ENCODE results near the gene TUBA8. TPM values are rescaled to one million over a fixed set of nuclear protein-coding genes. Genes with fewer than 3 reads are reported as not detected.
"Not testable (repeated sequence)": the region's sequence is repeated elsewhere in the genome, so short reads cannot be mapped to it uniquely, and the experiment has no call there.

TUBA8 gene
- total and polyA plus RNA-seq, 2 donors (not counting 3 experiments of a cell fraction or from before 2014, with no cell fraction given): 6.9 to 8.9 TPM

- H3K4me3 ChIP-seq (replicated peaks in 1 of 3; ENCODE audit: insufficient read depth in 1 of 3, low read depth in 1 of 3, low read length in 3 of 3); H3K9me3 ChIP-seq (replicated peaks; ENCODE audit: control insufficient read depth, insufficient read depth, low read length); FAIRE-seq; H3K36me3 ChIP-seq (ENCODE audit: control insufficient read depth in 2 of 2, extremely low read depth in 1 of 2, insufficient read depth in 2 of 2, low read length in 2 of 2); POLR2A ChIA-PET; DNase-seq (ENCODE audit: low read depth, low spot score); H3K9me1 ChIP-seq (replicated peaks; ENCODE audit: control insufficient read depth, extremely low read depth, insufficient read depth, low read length); H3K27ac ChIP-seq (ENCODE audit: insufficient read depth, low read depth, low read length); H3K4me1 ChIP-seq (ENCODE audit: control insufficient read depth, extremely low read depth, insufficient read depth, low read length); H4K20me1 ChIP-seq (replicated peaks; ENCODE audit: control insufficient read depth, extremely low read depth, insufficient read depth, low read length); intact Hi-C loops (cut with micrococcal nuclease); H3K79me2 ChIP-seq (ENCODE audit: control insufficient read depth, insufficient read depth, low read length); H3K4me2 ChIP-seq (ENCODE audit: insufficient read depth, low read length); CTCF ChIA-PET; H2AFZ ChIP-seq (ENCODE audit: low read depth, low read length); dilution Hi-C loops (cut with MboI; ENCODE audit: extremely low pct_ligation_motif_present, low sequenced_read_pairs); BruUV-seq (replicated peaks); H3K27me3 ChIP-seq (ENCODE audit: control insufficient read depth in 2 of 2, insufficient read depth in 2 of 2, low read length in 2 of 2); H3K9ac ChIP-seq (replicated peaks; ENCODE audit: extremely low read depth, insufficient read depth, low read length): not testable (repeated sequence)
Observed at GRCh38 chr22:18173441-18173840, 62.8 kb downstream of the TUBA8 start.

Small RNAs within 50 kb of the gene (small RNA-seq; reads per million reads assigned to genes)
- not detected for gene AC016027.5 (ENCODE audit: insufficient read depth, insufficient read length, low read depth, low replicate concordance)

Other genes starting within 250 kb of the TUBA8 start
- gene MICAL3, start 86.2 kb upstream of the TUBA8 start, total RNA-seq: 63.4 and 63.7 TPM in 2 replicates
- gene MICAL3, start 86.2 kb upstream of the TUBA8 start, polyA plus RNA-seq: 11.7 and 14.5 TPM in 2 replicates
- 40.9 and 44.4 TPM in 2 replicates for gene PEX26, start 32.8 kb upstream of the TUBA8 start, total RNA-seq
- gene PEX26, start 32.8 kb upstream of the TUBA8 start, polyA plus RNA-seq: 25.6 and 28.7 TPM in 2 replicates
- 16.5 and 17.2 TPM in 2 replicates for gene USP18, start 39.4 kb downstream of the TUBA8 start, total RNA-seq
- gene USP18, start 39.4 kb downstream of the TUBA8 start, polyA plus RNA-seq: 12.2 and 13.9 TPM in 2 replicates